ENCODE data around the gene ST3GAL2.

DNA sequence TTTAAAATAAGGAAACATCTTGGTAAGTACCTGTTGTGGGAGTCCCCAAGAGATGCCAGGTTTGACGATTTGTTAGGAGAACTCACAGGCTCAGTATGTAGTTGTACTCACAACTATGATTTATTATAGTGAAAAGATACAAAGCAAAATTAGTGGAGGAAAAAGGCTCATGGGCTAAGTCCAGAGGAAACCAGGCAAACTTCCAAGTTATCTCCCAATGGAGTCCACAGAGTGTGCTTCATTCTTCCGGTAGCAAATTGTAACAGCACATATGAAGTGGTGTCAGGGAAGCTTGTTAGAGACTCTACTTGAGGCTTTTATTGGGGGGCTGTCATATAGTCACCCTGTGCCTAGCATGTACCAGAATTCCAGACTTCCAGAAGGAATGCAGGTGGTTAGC, 89.9 kb downstream of the ST3GAL2 start:
- no peak for TF ChIP-seq CTCF (conservative IDR thresholded peaks at IDR 0.05; ENCODE audit: low read length)
- TF ChIP-seq EZH2phosphoT487 (IDR thresholded peaks at IDR 0.05; ENCODE audit: borderline replicate concordance, low read depth, low read length) = no peak

Data from OCI-LY7 (cell line).